ENCODE results near the gene USP16. TPM values are rescaled to one million over a fixed set of nuclear protein-coding genes. Genes with fewer than 3 reads are reported as not detected.
A peak's percentile ranks its signal among the peaks of the same experiment; 100 is the strongest.
"Not testable (repeated sequence)": the region's sequence is repeated elsewhere in the genome, so short reads cannot be mapped to it uniquely, and the experiment has no call there.

The USP16 gene
- total RNA-seq, result 17.2 TPM

DNA sequence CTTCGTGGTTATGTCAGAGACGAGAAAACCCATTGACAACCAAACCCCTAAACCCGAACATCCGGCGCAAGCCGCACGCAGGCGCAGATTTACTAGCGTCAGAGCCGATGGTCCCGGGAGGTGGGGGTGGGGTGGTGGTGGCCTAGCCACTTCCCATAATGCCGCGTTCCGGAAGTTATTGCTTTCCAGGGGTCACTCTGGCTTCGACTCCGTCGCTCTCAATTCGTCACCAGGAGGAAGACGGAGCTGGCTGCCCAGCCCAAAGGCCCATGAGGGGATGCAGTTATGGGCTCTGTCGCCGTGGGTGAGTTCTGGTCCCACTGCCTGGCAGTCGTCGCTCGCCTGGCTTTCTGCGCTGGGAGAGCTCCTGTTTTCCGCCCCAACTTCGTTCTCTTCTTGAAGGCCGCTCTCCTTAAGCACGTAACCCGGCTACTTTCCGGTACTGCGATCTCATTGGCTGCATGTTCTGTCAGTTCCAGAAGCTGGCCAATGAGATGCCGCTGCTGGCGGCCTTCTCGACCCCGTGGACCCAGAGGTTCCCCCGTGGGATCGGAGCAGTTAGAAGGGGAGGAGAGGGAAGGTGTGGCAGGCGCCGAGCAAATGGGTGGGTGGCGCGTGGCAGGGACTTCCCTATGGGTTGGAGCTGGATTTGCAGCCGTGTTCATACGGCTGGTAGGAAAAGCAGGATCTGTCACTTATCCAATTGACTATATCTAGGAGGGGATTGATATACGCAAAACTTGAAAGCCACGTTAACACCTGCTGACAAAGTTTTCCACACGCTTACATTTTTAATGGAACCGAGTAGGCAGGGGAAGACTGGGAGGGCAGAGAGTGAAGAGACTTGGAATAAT is at the start of gene USP16:
Gene USP16 (plus strand): TSS at position 195 of the 854 bp plus-strand sequence. CDS start 3,246 bp downstream, outside the sequence.
- peaks cover 11 to 20% (median 14%) of the 10 kb centered on the region in 3 donors for H3K4me1 ChIP-seq (ENCODE audit: control insufficient read depth in 3 of 3, insufficient read depth in 3 of 3, low read length in 3 of 3)
- peak within 1 kb of the TSS; percentile 99 for H3K27ac ChIP-seq (ENCODE audit: low read depth, low read length)
- H3K9ac ChIP-seq (ENCODE audit: low read depth in 1 of 3, low read length in 3 of 3), result peak within 1 kb of the TSS; percentile 98 to 100 (median 99)
- H3K27me3 ChIP-seq (ENCODE audit: control insufficient read depth in 3 of 3, insufficient read depth in 3 of 3, low read length in 3 of 3), result no peaks in the 10 kb centered on the region
- H3K36me3 ChIP-seq (ENCODE audit: control insufficient read depth in 3 of 3, insufficient read depth in 3 of 3, low read length in 3 of 3), result peaks cover 2 to 7% (median 3%) of the 10 kb centered on the region in 3 donors
- peak within 1 kb of the TSS; percentile 99 to 100 (median 100) for H3K4me3 ChIP-seq (ENCODE audit: low read length in 3 of 3)
- no peaks in the 10 kb centered on the region for H3K9me3 ChIP-seq (ENCODE audit: control insufficient read depth in 3 of 3, low read length in 3 of 3)

DNA sequence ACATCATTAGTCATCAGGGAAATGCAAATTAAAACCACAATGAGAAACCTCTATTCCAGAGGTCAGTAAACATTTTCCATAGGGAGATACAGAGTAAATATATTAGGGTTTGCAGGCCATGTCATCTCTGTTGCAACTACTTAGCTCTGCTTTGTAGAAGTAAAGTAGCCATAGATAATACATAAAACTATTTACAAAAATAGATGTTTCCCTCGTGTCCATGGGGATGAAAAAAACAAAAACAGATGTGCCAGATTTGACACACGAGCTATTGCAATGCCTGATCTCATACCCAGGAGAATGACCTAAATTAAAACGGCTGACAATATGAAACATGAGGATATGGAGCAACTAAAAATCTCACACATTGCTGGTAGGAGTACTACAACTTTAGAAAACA is 49.1 kb upstream of the USP16 start:
- peaks cover 0 to 27% (median 26%) of the 10 kb centered on the region in 3 donors for H3K36me3 ChIP-seq (ENCODE audit: control insufficient read depth in 3 of 3, insufficient read depth in 3 of 3, low read length in 3 of 3)
- H3K27me3 ChIP-seq (ENCODE audit: control insufficient read depth in 3 of 3, insufficient read depth in 3 of 3, low read length in 3 of 3), result no peaks in the 10 kb centered on the region
- peak overlapping the region; percentile 69 for H3K27ac ChIP-seq (ENCODE audit: low read depth, low read length)
- no peak overlapping the region for H3K9ac ChIP-seq (ENCODE audit: low read depth in 1 of 3, low read length in 3 of 3)
- H3K9me3 ChIP-seq (ENCODE audit: control insufficient read depth in 3 of 3, low read length in 3 of 3), result no peaks in the 10 kb centered on the region
- H3K4me1 ChIP-seq (ENCODE audit: control insufficient read depth in 3 of 3, insufficient read depth in 3 of 3, low read length in 3 of 3), result peaks cover 0 to 6% (median 0%) of the 10 kb centered on the region in 3 donors
- no peak overlapping the region for H3K4me3 ChIP-seq (ENCODE audit: low read length in 3 of 3)

DNA sequence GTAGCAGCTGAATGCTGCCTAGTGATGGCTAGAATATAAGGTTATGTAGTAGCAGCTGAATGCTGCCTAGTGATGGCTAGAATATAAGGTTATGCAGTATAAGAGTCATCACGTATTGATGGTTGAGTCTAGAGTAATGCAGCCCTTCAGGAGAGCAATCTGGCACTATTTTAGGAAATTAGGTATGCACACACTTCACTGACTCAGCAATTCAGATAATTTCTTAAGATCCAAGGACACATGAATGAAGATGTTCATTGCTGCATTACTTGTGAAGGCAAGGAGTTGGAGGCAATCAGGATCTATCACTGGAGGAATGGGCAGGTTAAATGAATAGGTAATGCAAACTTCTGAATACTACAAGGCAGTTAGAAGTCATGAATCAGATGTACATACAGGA is 45.4 kb upstream of the USP16 start:
- H3K36me3 ChIP-seq (ENCODE audit: control insufficient read depth in 3 of 3, insufficient read depth in 3 of 3, low read length in 3 of 3), result peaks cover 14 to 43% (median 38%) of the 10 kb centered on the region in 3 donors

DNA sequence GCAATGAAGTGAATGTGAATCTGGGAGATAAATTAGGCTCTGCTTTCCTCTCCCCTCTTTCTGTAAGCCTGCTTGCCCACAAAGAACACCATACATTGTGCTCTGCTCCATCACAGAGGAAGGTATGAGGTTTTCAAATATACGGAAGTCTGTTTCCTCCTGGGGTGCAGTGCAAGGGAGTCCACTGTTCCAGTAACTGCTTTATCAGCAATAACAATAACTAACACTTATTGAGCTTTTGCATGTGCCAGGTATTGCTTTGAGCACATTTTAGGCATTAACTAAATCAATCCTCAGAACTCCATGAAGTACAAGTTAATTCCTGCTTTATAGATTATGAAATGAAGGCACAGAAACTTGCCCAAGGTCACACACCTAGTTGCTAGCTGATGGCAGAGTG is 41.8 kb upstream of the USP16 start:
- peaks cover 19 to 45% (median 37%) of the 10 kb centered on the region in 3 donors for H3K36me3 ChIP-seq (ENCODE audit: control insufficient read depth in 3 of 3, insufficient read depth in 3 of 3, low read length in 3 of 3)
- no peaks in the 10 kb centered on the region for H3K9me3 ChIP-seq (ENCODE audit: control insufficient read depth in 3 of 3, low read length in 3 of 3)
- no peak overlapping the region for H3K27ac ChIP-seq (ENCODE audit: low read depth, low read length)
- no peak overlapping the region for H3K9ac ChIP-seq (ENCODE audit: low read depth in 1 of 3, low read length in 3 of 3)
- H3K4me1 ChIP-seq (ENCODE audit: control insufficient read depth in 3 of 3, insufficient read depth in 3 of 3, low read length in 3 of 3), result no peaks in the 10 kb centered on the region
- H3K4me3 ChIP-seq (ENCODE audit: low read length in 3 of 3), result no peak overlapping the region
- H3K27me3 ChIP-seq (ENCODE audit: control insufficient read depth in 3 of 3, insufficient read depth in 3 of 3, low read length in 3 of 3), result no peaks in the 10 kb centered on the region

More for the DNA sequence above, 45.4 kb upstream of the USP16 start:
- H3K4me1 ChIP-seq (ENCODE audit: control insufficient read depth in 3 of 3, insufficient read depth in 3 of 3, low read length in 3 of 3), result peaks cover 0 to 6% (median 0%) of the 10 kb centered on the region in 3 donors
- H3K9me3 ChIP-seq (ENCODE audit: control insufficient read depth in 3 of 3, low read length in 3 of 3), result no peaks in the 10 kb centered on the region
- no peak overlapping the region for H3K4me3 ChIP-seq (ENCODE audit: low read length in 3 of 3)
- H3K27ac ChIP-seq (ENCODE audit: low read depth, low read length), result no peak overlapping the region
- no peaks in the 10 kb centered on the region for H3K27me3 ChIP-seq (ENCODE audit: control insufficient read depth in 3 of 3, insufficient read depth in 3 of 3, low read length in 3 of 3)
- H3K9ac ChIP-seq (ENCODE audit: low read depth in 1 of 3, low read length in 3 of 3), result no peak overlapping the region

DNA sequence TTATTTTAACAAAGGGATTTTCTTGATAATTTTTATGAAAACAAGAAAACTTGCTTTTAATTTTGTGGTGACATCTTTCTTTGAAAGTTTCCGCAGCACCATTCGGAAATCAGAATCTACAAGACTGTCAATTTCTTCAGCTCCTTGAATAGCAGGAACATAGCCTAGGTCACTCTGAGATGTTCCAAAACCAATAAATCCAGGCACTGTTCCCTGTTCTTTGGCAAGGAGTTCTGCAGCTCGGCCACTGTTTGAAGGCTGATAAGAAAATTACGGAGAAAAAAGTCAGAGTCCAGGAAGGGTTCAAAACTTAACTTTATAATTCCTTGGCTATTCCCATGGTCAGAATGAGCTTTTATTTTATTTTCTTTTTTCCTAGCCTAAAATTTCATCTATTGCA is 37.8 kb upstream of the USP16 start:
- Histone ChIP-seq H3K9ac (ENCODE audit: low read depth in 1 of 3, low read length in 3 of 3) (no peak overlapping the region), H3K27me3 (ENCODE audit: control insufficient read depth in 3 of 3, insufficient read depth in 3 of 3, low read length in 3 of 3) (no peaks in the 10 kb centered on the region), H3K36me3 (ENCODE audit: control insufficient read depth in 3 of 3, insufficient read depth in 3 of 3, low read length in 3 of 3) (peaks cover 18 to 29% (median 24%) of the 10 kb centered on the region in 3 donors), H3K9me3 (ENCODE audit: control insufficient read depth in 3 of 3, low read length in 3 of 3) (no peaks in the 10 kb centered on the region), H3K4me1 (ENCODE audit: control insufficient read depth in 3 of 3, insufficient read depth in 3 of 3, low read length in 3 of 3) (peaks cover 5 to 12% (median 9%) of the 10 kb centered on the region in 3 donors), H3K4me3 (ENCODE audit: low read length in 3 of 3) (no peak overlapping the region), H3K27ac (ENCODE audit: low read depth, low read length) (no peak overlapping the region)

DNA sequence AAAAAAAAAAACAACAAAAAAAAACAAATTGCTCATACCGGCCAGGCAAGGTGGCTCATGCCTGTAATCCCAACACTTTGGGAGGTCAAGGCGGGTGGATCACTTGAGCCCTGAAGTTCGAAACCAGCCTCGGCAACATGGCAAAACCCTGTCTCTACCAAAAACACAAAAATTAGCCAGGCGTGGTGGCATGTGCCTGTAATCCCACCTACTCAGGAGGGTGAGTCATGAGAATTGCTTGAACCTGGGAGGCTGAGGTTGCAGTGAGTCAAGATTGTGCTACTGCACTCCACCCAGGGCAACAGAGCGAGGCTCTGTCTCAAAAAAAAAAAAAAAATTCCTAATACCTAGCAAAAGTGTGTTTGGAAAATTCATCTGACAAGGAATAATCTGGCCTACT is 36.3 kb upstream of the USP16 start:
- not testable (repeated sequence) for H3K9me3 ChIP-seq (ENCODE audit: control insufficient read depth in 3 of 3, low read length in 3 of 3); H3K9ac ChIP-seq (ENCODE audit: low read depth in 1 of 3, low read length in 3 of 3); H3K27ac ChIP-seq (ENCODE audit: low read depth, low read length); H3K27me3 ChIP-seq (ENCODE audit: control insufficient read depth in 3 of 3, insufficient read depth in 3 of 3, low read length in 3 of 3); H3K4me3 ChIP-seq (ENCODE audit: low read length in 3 of 3)
- Histone ChIP-seq H3K4me1 (ENCODE audit: control insufficient read depth in 3 of 3, insufficient read depth in 3 of 3, low read length in 3 of 3) (peaks cover 9 to 20% (median 18%) of the 10 kb centered on the region in 3 donors), H3K36me3 (ENCODE audit: control insufficient read depth in 3 of 3, insufficient read depth in 3 of 3, low read length in 3 of 3) (peaks cover 13 to 15% (median 13%) of the 10 kb centered on the region in 3 donors)

DNA sequence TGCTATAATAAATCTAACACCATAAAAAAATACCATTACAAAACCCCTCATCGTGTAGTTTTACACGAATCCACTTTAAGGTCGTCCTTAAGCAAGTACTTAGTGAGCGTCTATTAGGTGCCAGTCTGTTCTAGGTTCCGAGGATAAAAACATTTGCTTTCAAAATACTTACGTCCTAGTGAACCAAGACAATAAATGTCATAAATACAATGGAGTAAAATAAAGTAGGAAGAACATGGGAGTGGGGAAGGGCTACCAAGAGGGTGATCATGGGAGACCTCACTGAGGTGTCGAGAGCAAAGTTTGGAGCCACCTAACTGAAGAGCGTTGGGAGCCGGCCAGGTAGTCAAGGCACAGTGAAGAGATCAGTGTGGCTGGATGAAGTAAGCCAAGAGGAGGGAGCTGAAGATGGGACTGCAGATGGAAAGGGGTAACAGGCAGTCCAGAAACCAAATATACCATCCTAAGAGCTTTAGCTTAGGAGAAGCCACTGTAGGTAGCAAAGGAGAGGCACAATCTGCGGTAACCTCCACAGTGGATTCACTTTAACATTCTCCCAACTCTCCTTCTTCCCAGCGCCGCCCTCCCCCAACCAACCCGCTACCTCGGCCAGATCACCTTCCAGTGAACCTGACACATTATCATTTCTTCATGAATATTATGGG is 32.5 kb upstream of the USP16 start:
- H3K9ac ChIP-seq (ENCODE audit: low read depth in 1 of 3, low read length in 3 of 3), result peak overlapping the region; percentile 88 to 97 (median 89)

DNA sequence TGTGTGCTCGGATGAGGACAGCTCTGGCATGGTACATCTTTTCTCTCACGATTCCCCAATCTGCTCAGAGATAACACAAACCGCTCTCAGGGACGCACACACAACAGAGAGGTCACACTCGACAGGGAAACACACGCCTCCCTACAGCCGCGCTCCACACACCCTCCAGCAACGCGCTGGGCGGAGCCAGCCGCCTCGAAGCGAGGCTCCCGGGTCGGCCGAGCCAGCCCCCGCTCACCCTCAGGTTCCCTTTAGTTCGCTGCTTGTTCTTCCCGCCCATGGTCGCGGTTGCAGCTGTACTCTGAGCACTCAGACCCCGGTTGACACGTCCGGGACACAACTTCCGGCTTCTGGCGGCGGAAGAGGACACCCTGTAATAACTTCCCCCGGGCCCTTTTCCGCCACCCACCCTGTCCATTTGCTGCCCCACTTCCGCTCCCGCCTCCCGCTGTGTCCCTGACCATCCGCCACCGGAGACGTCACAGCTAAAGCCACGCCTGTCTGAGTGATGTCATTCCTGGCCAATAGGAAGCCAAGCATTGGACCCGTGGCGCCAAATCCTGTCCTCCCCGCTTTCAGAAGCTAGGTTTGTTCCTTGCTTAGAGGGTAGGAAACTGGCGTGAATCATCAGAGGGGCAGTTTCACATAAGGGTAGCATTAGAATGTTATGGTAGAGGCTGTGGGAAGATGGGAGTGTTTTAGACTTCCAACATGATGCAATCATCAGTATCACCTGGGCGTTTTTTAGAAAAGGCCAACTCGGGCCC is 31.8 kb upstream of the USP16 start, which contains the start of gene LTN1:
Gene LTN1 (minus strand): TSS at position 352 of the 767 bp plus-strand sequence. CDS start 72 bp downstream, at position 280.
- H3K27me3 ChIP-seq (ENCODE audit: control insufficient read depth in 3 of 3, insufficient read depth in 3 of 3, low read length in 3 of 3), result no peaks in the 10 kb centered on the region
- H3K9me3 ChIP-seq (ENCODE audit: control insufficient read depth in 3 of 3, low read length in 3 of 3), result no peaks in the 10 kb centered on the region
- H3K9ac ChIP-seq (ENCODE audit: low read depth in 1 of 3, low read length in 3 of 3), result peak within 1 kb of the TSS; percentile 88 to 97 (median 92)
- peaks cover 2 to 3% (median 3%) of the 10 kb centered on the region in 3 donors for H3K36me3 ChIP-seq (ENCODE audit: control insufficient read depth in 3 of 3, insufficient read depth in 3 of 3, low read length in 3 of 3)
- peak within 1 kb of the TSS; percentile 84 for H3K27ac ChIP-seq (ENCODE audit: low read depth, low read length)
- H3K4me1 ChIP-seq (ENCODE audit: control insufficient read depth in 3 of 3, insufficient read depth in 3 of 3, low read length in 3 of 3), result peaks cover 12 to 24% (median 22%) of the 10 kb centered on the region in 3 donors
- peak within 1 kb of the TSS; percentile 98 to 99 (median 98) for H3K4me3 ChIP-seq (ENCODE audit: low read length in 3 of 3)

More for the DNA sequence above, 32.5 kb upstream of the USP16 start:
- Histone ChIP-seq H3K4me1 (ENCODE audit: control insufficient read depth in 3 of 3, insufficient read depth in 3 of 3, low read length in 3 of 3) (peaks cover 12 to 24% (median 22%) of the 10 kb centered on the region in 3 donors), H3K27ac (ENCODE audit: low read depth, low read length) (peak overlapping the region; percentile 84), H3K9me3 (ENCODE audit: control insufficient read depth in 3 of 3, low read length in 3 of 3) (no peaks in the 10 kb centered on the region), H3K4me3 (ENCODE audit: low read length in 3 of 3) (peak overlapping the region; percentile 98 to 99 (median 98)), H3K27me3 (ENCODE audit: control insufficient read depth in 3 of 3, insufficient read depth in 3 of 3, low read length in 3 of 3) (no peaks in the 10 kb centered on the region), H3K36me3 (ENCODE audit: control insufficient read depth in 3 of 3, insufficient read depth in 3 of 3, low read length in 3 of 3) (peaks cover 0 to 3% (median 2%) of the 10 kb centered on the region in 3 donors)

DNA sequence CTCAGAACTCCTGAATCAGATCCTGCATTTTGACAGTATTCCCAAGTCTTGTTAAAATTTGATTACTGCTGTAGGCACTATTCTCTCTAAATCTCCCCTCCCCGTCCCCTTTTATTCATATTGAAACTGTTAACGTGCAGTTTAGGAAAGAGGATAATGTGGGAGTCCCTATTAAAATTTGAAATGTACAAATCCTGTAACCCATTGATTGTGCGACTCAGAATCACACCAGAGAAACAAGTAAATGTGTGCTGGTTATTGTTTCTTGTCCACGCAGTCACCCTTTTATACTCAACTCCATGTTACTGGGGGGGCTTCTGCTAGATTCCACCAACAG is 31.2 kb upstream of the USP16 start:
- no peaks in the 10 kb centered on the region for H3K27me3 ChIP-seq (ENCODE audit: control insufficient read depth in 3 of 3, insufficient read depth in 3 of 3, low read length in 3 of 3)
- H3K9me3 ChIP-seq (ENCODE audit: control insufficient read depth in 3 of 3, low read length in 3 of 3), result no peaks in the 10 kb centered on the region
- peak overlapping the region; percentile 82 to 99 (median 91) for H3K4me3 ChIP-seq (ENCODE audit: low read length in 3 of 3)
- H3K4me1 ChIP-seq (ENCODE audit: control insufficient read depth in 3 of 3, insufficient read depth in 3 of 3, low read length in 3 of 3), result peaks cover 12 to 24% (median 22%) of the 10 kb centered on the region in 3 donors
- H3K9ac ChIP-seq (ENCODE audit: low read depth in 1 of 3, low read length in 3 of 3), result peak overlapping the region; percentile 81 to 92 (median 88)
- peak overlapping the region; percentile 84 for H3K27ac ChIP-seq (ENCODE audit: low read depth, low read length)
- H3K36me3 ChIP-seq (ENCODE audit: control insufficient read depth in 3 of 3, insufficient read depth in 3 of 3, low read length in 3 of 3), result peaks cover 2 to 4% (median 3%) of the 10 kb centered on the region in 3 donors
